Activated naive CD4-positive, alpha-beta T cell treated with anti-CD3 and anti-CD28 coated beads, Interleukin-2, amount 50 U/mL, for 72 hours (primary cell): ENCODE measurements around the gene SUCLG1. TPM values are rescaled to one million over a fixed set of nuclear protein-coding genes. Genes with fewer than 3 reads are reported as not detected.

Experiments used
- ATAC-seq, 2 donors: fragments of 150-1000 bp; cut with Tn5 transposase; 2 replicates each; pipeline ENCODE4 v1.10.0; 2021; ENCODE audit warnings: mild to moderate bottlenecking in 2 of 2, moderate library complexity in 2 of 2
- DNase-seq, 2 donors: peaks; one replicate each; pipeline ENCODE4 v3.0.0; 2021 to 2022; ENCODE audit warnings: low spot score in 2 of 2
- H3K27ac Mint-ChIP-seq, 2 donors: one replicate each; pipeline ENCODE4 v1.8.0; 2022; ENCODE audit warnings: mild to moderate bottlenecking in 2 of 2, mixed read lengths in 2 of 2
- H3K36me3 Mint-ChIP-seq, 2 donors: one replicate each; pipeline ENCODE4 v1.8.0; 2022; ENCODE audit warnings: mixed read lengths in 2 of 2
- H3K9me3 Mint-ChIP-seq, 2 donors: one replicate each; pipeline ENCODE4 v1.8.0; 2022; ENCODE audit warnings: mixed read lengths in 2 of 2
- total RNA-seq, 2 donors: library from RNA; stranded (reverse); gene quantifications; one replicate each; pipeline ENCODE4 v1.2.3, GENCODE V29; 2022

Gene SUCLG1
- total RNA-seq, result 10 to 100 TPM; 55.6 to 73.9 TPM

DNA sequence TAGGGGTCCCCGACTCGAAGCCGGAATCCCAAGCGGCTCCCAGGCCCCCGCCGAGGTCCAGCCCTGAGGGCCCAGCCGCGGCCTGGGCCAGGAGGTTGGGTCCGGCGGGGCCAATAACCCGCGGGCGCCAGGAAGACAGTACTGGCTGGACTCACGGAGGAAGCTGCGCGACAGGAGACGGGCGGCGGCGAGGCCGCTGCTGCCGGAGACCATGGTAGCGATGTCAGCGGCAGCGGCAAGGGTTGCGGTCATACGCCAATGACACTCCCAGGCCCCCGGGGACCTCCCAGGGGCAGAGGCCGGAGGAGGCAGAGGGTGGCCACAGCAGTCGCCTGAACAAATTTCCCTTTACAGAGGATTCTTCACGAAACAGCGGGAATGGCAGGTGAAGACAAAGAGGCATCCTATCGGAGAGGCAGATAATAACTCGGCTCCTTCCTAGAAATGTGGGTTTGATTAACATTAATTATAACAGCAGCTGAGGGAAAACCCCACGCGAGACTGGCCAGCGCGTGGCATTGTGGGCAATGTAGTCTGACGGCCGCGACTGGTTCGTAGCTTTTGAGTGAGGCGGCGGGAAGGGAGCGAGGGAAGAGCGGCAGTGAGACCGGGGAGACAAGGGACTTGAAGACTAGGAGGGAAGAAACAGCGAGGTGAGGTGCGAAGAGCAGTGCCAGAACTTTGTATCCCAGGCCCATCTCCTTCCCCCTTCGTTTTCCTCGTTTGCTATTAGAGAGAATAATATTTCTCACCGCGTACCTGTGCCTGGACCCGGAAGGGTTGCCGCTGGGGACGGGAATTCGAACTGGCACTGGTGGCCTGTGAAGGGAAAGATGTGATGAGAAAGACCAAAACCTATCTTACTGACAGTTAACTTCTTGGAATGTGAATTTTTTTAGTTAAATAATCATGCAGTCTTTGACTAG is at the start of gene SUCLG1:
SUCLG1 (minus strand) TSS at position 263 of the 926 bp plus-strand sequence; CDS start at position 252, 11 bp downstream.
- H3K27ac Mint-ChIP-seq, result peak within 1 kb of the TSS; percentile 98 to 100
- DNase-seq (peak; percentile 82 to 88), ATAC-seq (peak; percentile 94 to 97)
- no peaks in the 10 kb centered on the region for H3K9me3 Mint-ChIP-seq
- peaks cover 13 to 15% of the 10 kb centered on the region in 2 donors for H3K36me3 Mint-ChIP-seq

DNA sequence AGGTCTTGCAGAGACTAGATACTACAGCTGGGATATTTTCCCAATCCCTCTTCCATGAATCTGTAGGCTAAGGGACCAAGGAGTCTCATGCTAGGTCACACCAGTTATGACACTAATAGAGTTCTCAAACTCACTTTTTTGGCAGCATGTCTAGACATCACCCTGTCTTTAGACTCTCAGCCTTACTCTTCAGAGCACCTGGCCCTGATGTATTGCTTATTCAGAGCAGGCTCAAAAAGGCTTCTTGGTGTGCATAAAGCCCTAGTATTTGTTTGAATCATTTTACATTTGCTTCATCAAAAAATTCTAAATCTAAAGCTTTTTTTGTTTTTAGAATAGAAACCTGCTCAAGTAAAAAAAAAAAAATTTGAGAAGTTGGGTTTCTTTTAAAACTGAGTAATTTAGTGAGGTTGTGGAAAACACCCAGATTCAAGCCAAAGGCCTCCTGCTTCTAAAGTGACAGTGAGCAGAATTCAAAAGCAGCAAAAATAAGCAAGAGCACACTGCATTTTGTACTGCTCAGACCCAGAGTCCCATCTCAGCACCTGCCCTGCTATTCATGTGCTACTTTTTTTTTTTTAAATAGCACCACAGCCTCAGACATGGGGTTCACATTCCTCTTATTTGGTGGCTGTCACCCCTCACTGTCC is 39.2 kb upstream of the SUCLG1 start:
- peak overlapping the region; percentile 50 to 88 for H3K27ac Mint-ChIP-seq
- peaks cover 8% of the 10 kb centered on the region in 2 donors for H3K36me3 Mint-ChIP-seq
- peak; percentile 70 to 93 for ATAC-seq
- H3K9me3 Mint-ChIP-seq, result peaks cover 8 to 10% of the 10 kb centered on the region in 2 donors
- no peak for DNase-seq

DNA sequence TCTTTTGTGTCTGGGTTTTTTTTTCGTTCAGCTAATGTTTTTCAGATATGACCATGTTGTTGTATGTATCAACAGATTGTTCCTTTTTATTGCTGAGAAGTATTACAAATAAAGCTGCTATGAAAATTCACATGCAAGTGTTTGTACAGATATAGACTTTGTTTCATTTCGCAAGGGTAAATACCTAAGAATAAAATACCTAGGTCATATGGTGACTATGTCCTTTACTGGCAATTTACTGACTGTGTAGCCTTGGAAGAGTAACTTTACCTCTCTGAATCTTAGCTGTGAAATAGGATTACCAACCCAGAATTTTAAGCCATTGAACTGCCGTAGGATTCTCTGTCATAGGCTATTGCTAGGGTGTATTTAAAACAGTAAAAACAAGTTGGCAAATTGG is 38.2 kb upstream of the SUCLG1 start:
- no peak for ATAC-seq
- no peak for DNase-seq
- H3K27ac Mint-ChIP-seq, result no peak overlapping the region
- peaks cover 8% of the 10 kb centered on the region in 2 donors for H3K36me3 Mint-ChIP-seq
- H3K9me3 Mint-ChIP-seq, result peaks cover 6 to 8% of the 10 kb centered on the region in 2 donors

DNA sequence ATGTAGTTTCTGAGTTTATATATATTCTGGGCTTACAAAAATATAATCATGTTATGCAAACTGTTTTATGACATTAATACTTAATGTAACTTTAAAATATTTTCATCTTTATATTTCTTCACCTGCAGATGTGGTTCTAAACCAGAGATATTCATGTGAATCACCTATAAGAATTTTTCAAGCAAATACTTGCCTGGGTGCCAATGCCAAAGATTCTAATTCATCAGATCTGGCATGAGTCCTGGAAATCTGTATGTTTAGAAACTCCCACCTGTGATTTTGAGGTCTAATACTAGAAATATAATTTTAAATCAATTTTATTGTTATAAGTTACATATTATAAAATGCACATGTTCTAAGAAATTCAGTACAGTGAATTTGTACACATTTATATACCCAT is 37.3 kb upstream of the SUCLG1 start:
- peak overlapping the region in 1 of 2 donors; percentile 53 for H3K27ac Mint-ChIP-seq
- peaks cover under 1% of the 10 kb centered on the region in 2 donors for H3K9me3 Mint-ChIP-seq
- DNase-seq, result no peak
- peaks cover 1 to 2% of the 10 kb centered on the region in 2 donors for H3K36me3 Mint-ChIP-seq
- ATAC-seq, result no peak

DNA sequence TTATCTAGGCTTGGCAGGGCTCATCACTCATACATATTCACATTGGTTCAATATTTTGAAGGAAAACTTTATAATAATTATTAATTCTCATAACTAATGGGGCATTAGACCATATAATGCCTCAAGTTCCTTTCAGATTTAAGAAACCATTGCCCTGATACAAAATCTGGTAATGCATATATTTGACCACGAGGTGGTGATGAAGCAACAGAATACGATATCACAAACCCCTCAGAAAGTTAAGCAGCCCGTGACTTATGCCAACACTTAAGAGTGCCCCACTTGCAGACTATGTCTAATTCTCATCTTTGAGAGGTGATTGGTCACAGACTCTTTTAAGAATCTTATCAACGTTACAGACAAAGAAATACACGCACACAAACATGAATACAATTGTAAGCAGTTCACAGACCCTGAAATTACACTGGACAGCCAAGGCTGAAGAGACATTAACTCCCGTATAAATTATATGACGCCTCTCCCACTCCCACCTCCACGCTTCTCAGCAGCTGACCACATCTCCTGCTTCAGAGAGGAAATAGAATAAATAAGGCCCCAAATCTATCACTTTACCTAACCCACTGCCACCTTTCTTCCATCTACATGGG is 36.6 kb upstream of the SUCLG1 start:
- DNase-seq, result peak in 1 of 2 donors; percentile 30

DNA sequence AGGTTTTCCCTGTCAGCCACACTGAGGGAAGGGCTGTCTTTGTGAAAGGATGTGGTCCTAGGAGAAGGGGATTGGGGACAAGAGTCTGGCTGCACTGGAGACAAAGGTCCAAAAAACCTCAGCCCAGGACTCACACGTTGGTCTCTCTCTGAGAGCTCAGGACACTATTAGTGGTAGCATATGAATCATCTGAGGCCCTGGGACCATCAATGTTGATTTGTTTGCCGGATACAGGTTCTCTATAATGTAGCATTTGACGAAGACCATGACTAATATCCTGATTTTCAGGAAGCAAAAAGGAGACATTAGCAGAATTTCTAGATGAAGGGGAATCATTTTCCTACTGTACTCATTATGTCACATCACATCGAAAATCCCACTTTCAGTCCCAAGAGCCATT is 35.0 kb upstream of the SUCLG1 start:
- DNase-seq (no peak), ATAC-seq (no peak)
- Mint-ChIP-seq H3K9me3 (no peaks in the 10 kb centered on the region), H3K36me3 (no peaks in the 10 kb centered on the region), H3K27ac (no peak overlapping the region)

More for the DNA sequence above, 36.6 kb upstream of the SUCLG1 start:
- Mint-ChIP-seq H3K36me3 (no peaks in the 10 kb centered on the region), H3K9me3 (no peaks in the 10 kb centered on the region), H3K27ac (peak overlapping the region in 1 of 2 donors; percentile 53)
- peak; percentile 64 to 86 for ATAC-seq

DNA sequence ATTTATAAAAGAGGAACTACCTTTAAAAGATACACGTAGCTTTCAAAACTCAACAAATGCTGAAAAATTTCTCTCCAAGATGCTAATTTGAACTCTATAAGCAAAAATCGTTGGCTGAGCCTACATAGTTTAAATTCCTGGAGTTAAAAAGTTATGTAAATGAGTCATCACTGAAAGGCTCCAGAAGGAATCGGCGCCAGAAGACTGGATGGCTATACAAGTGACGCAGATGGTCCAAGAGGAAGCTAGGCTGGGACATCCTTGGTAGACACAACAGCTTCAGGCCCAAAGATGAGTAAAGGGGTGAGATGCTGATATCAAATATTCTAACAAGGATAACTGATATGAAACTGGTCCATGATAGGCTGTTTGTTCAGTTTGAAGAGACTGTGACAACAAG is 34.4 kb upstream of the SUCLG1 start:
- ATAC-seq (no peak), DNase-seq (no peak)
- no peaks in the 10 kb centered on the region for H3K36me3 Mint-ChIP-seq
- no peaks in the 10 kb centered on the region for H3K9me3 Mint-ChIP-seq
- no peak overlapping the region for H3K27ac Mint-ChIP-seq

DNA sequence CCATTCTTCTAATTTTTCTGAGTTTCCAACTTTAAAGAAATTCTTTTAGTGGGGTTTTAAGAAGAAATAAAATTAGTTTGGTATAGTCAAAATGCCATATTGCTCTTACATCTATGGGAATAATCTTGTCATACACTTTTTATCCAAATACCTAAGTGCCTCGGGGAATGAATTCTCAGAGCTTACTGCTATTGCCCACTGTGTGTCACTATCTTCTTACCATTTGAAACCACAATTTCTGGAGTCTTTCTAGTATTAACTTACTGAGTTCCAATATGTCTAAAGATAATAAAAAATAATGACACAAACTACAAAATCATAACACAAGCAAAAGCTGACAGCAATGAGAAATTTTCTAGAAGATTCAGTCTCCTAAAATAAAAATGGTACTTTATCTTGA is 33.5 kb upstream of the SUCLG1 start:
- no peak for ATAC-seq
- no peak for DNase-seq
- Mint-ChIP-seq H3K27ac (no peak overlapping the region), H3K9me3 (no peaks in the 10 kb centered on the region), H3K36me3 (no peaks in the 10 kb centered on the region)

DNA sequence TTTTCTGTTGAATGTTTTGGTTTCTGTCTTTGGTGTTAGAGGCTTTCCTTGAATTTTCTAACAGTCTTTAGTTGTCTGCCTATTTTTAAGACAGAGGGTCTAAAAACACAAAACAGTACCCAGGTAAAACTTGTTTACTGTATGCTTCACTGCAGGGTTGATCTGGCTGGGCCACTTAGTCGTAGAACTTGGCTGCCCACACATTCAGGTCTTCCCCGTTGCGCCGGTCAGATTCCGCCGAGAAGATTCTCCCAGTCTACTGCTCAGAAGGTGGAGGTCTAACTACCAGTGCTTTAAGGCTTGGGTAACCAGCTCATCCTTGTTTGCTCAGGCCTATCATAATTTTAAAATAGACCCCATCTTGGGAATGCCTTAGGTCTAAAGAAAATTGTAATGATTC is 32.7 kb upstream of the SUCLG1 start:
- no peak for DNase-seq
- no peak for ATAC-seq
- Mint-ChIP-seq H3K9me3 (no peaks in the 10 kb centered on the region), H3K36me3 (no peaks in the 10 kb centered on the region), H3K27ac (no peak overlapping the region)

DNA sequence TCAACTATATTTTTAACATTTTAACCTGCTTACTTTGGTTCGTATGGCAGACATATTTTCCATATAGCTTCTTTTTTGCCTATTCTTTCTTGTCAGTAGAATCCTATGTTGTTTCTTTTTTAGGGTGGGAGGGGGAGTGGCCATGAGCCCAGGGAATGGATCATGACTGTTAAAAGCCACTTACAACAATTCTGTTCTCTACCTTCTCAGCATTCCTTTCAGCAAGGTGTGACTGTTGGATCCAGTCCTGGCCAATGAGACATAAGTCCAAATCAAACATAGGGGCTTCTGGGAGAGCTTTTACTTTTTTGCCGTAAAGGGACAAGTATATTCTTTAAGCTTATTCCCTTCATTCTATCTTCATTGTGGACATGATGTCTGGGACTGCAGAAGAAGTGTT is 32.2 kb upstream of the SUCLG1 start:
- ATAC-seq, result no peak
- no peak for DNase-seq
- H3K9me3 Mint-ChIP-seq, result no peaks in the 10 kb centered on the region
- H3K27ac Mint-ChIP-seq, result no peak overlapping the region
- H3K36me3 Mint-ChIP-seq, result no peaks in the 10 kb centered on the region

DNA sequence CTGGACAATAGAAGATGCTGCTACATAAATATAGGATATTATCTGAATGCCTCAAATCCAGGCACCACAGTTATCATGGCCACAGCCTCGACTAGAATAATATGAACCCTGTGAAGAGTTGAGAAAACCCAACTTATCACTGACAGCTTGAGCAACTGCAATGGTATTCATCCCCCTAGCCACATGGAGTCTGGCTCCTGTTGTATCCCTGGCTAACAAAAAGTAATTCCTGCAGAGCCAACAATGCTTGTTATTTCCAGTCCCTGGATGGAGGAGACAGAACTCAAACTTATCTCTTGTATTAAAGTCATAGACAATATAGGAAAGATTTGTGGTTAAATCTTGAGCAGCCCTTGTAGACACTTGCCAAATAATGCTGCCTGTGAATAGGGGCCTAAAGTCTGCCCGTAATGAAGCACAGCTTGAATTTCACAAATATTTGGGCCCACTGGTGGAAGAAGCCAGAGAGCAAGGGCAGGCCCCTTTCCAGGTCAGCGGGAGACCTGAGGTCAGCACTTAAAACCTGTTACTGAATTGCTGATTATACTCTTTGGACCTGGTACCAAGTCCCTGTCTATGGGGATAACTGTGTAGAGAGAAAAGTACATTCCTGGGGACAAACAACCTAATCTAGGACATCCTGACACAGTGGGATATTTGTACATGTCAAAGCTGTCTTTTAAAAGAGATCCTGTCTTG is 28.4 kb upstream of the SUCLG1 start:
- DNase-seq (no peak), ATAC-seq (no peak)
- H3K27ac Mint-ChIP-seq, result no peak overlapping the region
- H3K36me3 Mint-ChIP-seq, result no peaks in the 10 kb centered on the region
- H3K9me3 Mint-ChIP-seq, result no peaks in the 10 kb centered on the region

DNA sequence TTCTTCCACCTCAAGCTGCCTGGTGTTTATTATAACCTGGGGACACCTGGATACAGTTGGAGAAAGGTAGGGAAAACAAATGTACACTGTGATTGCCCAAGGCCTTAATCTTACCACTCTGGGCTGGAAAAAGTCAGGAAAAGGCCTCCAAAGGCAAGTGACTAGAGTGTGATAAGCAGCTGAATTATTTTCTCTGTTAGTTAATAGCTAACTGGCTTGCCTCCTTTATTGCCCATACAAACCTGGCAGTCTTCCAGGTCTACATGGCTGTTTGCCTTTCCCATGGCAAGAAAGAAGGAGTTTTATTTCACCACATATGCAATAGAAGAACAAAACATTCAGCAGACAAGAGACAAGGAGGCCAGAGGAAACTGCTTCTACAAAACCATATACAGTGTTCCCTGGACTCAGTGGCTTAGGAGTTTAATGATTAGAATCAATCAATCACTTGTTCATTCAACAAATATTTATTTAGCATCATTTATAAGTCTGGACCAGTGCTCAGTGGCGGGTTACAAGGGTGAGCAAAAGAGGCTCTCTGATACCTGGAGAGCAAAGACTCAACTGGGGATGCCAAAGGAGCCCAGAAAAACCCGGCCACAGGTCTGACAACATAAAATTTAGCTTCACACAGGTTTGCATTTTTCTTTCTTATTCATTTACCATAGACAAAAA is 27.5 kb upstream of the SUCLG1 start:
- H3K9me3 Mint-ChIP-seq, result no peaks in the 10 kb centered on the region

DNA sequence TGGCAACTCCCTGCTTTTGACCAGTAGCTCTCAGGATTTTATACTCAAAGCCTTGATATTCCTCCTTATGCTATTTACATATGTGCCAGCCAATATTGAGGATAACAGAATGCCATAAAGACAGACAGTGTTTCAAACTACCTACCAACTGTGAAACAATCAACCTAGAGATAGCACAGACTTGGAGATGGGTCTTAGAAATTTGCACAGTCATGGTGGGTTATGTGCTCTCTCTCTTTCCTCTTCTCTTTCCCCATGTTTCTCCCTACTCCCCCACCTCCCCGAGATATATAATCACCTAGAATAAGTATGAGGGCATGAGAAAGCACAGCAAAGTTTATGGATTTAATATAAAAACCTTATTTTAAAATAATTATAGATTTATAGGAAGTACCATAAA is 24.2 kb upstream of the SUCLG1 start:
- no peak for ATAC-seq
- Mint-ChIP-seq H3K36me3 (no peaks in the 10 kb centered on the region), H3K9me3 (no peaks in the 10 kb centered on the region), H3K27ac (no peak overlapping the region)
- DNase-seq, result no peak

More for the DNA sequence above, 27.5 kb upstream of the SUCLG1 start:
- no peak for ATAC-seq
- Mint-ChIP-seq H3K36me3 (no peaks in the 10 kb centered on the region), H3K27ac (no peak overlapping the region)
- no peak for DNase-seq

DNA sequence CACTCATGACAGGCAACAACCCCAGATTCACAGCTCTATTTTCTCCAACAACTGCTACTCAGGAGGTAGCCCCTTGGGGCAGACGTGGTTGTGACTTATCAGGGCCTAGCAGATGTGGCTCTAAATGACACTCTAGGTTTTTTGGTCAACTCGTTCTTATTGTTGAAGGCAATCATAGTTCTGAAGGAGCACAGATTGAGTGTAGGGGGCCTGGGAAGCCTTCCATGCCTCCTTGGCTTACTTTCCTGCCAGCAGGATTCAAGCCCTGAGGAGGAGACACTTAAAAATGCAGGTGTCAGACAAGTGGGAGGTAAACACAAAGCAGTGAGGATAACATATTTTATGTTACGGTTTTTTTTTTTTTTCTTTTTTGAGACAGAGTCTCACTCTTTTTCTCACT is 23.5 kb upstream of the SUCLG1 start:
- H3K27ac Mint-ChIP-seq, result no peak overlapping the region
- H3K9me3 Mint-ChIP-seq, result no peaks in the 10 kb centered on the region
- DNase-seq (no peak), ATAC-seq (no peak)
- H3K36me3 Mint-ChIP-seq, result no peaks in the 10 kb centered on the region

DNA sequence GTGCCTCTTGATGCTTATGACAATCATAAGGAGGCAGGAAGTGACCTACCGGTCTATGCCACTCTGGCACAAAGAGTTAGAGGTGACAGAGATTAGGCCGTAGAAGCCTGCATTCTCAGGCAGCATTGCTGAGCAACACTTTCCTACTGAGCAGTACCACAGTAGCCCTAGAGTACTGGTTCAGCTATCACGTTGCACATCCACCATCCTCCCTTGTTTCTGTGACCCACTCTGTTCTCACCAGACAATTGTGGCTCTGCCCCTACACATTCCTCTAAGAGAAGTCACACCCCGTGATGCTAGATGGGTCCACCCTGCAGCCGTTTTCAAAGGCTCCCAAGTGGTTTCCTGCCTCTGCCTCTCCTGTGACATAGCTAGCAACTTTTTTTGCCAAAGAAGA is 22.6 kb upstream of the SUCLG1 start:
- ATAC-seq (peak; percentile 81 to 93), DNase-seq (no peak)
- H3K27ac Mint-ChIP-seq, result peak overlapping the region; percentile 40 to 83
- peaks cover 2% of the 10 kb centered on the region in 2 donors for H3K9me3 Mint-ChIP-seq
- H3K36me3 Mint-ChIP-seq, result peaks cover 3 to 8% of the 10 kb centered on the region in 2 donors

DNA sequence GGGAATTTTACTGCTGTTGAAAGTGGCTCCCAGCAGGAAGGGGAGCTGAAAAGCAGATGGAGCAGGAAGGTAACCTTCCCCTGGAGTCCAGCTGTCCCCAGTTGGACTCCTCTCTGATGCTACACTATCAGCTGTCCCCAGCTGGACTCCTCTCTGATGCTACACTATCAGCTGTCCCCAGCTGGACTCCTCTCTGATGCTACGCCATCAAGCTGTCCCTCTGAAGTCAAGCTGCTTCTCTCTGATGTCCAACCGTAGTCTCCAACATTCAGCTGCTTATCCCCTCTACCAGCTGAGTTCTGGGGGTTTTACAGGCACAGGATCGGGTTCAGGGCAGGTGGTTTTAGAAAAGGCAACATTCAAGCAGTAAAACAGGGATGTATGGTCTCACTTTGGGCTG is 19.8 kb upstream of the SUCLG1 start:
- peaks cover 8 to 13% of the 10 kb centered on the region in 2 donors for H3K36me3 Mint-ChIP-seq
- ATAC-seq, result no peak
- H3K9me3 Mint-ChIP-seq, result peaks cover 6% of the 10 kb centered on the region in 2 donors
- no peak for DNase-seq
- H3K27ac Mint-ChIP-seq, result no peak overlapping the region
